G401.6 (cell line): ENCODE measurements around the gene RASGEF1C.

Experiments
- FAIRE-seq: peaks from 2 replicates; lab custom pipeline; 2012; peaks lifted over from hg19 to GRCh38; lab: Jason Lieb, UNC

The RASGEF1C gene

GRCh38 chr5:180209137-180209581 lies at the start of gene RASGEF1C:
Gene RASGEF1C (minus strand): TSS chr5:180209211. CDS start chr5:180138052, 71,159 bp downstream.
- FAIRE-seq = no peak

- FAIRE-seq = no peak
These were observed 44.2 kb upstream of the RASGEF1C start for GRCh38 chr5:180253036-180253824.

- FAIRE-seq = no peak
These were observed 42.9 kb upstream of the RASGEF1C start for GRCh38 chr5:180251887-180252286.

GRCh38 chr5:180251141-180251540 lies 42.1 kb upstream of the RASGEF1C start:
- no peak for FAIRE-seq

GRCh38 chr5:180250329-180250728 lies 41.3 kb upstream of the RASGEF1C start:
- FAIRE-seq = no peak

DNA sequence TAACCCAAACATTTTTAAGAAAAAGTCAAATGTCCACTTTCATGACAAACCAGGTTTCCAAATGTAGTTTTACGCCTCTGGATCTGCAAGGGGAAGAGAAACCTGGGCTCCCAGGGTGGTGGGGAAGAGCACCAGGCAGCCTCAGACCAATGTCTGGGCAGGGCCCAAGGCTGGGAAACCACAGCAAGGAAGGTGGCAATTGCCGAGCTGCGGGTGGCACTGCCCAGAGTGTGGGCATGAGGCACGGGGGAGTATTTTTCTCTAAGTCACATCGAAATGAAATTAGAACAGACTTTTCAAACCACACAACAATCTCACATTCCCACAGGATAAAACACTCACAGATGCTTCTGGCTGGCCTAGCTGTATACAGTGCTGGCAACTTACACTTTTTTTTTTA lies 32.6 kb upstream of the RASGEF1C start:
- FAIRE-seq = no peak

- no peak for FAIRE-seq
These were observed 29.6 kb upstream of the RASGEF1C start for GRCh38 chr5:180238631-180239030.

GRCh38 chr5:180235846-180236245 lies 26.8 kb upstream of the RASGEF1C start:
- no peak for FAIRE-seq

DNA sequence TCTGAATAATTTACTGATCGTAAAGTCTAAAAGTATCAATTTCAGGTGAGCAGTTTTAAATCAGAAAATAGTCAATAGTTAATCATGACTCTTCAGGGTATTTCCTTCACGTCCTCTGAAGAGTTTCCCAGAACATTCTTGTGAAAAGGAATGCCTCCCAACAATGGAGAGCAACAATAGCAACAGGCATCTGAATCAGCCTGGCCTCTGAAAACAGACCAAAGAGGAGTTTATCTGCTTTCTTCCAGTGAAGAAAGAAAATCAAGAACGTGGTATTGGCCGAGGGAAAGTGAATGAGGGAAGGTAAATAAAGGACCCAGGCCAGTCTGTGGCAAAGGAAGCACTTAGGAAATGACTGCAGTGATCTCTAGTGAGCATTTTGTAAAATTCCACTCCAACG lies 26.1 kb upstream of the RASGEF1C start:
- FAIRE-seq = no peak

GRCh38 chr5:180234271-180234670 lies 25.3 kb upstream of the RASGEF1C start:
- no peak for FAIRE-seq

GRCh38 chr5:180233729-180234128 lies 24.7 kb upstream of the RASGEF1C start:
- no peak for FAIRE-seq

GRCh38 chr5:180230017-180230416 lies 21.0 kb upstream of the RASGEF1C start:
- FAIRE-seq = no peak

- FAIRE-seq = no peak
These were observed 13.0 kb upstream of the RASGEF1C start for GRCh38 chr5:180222056-180222455.

DNA sequence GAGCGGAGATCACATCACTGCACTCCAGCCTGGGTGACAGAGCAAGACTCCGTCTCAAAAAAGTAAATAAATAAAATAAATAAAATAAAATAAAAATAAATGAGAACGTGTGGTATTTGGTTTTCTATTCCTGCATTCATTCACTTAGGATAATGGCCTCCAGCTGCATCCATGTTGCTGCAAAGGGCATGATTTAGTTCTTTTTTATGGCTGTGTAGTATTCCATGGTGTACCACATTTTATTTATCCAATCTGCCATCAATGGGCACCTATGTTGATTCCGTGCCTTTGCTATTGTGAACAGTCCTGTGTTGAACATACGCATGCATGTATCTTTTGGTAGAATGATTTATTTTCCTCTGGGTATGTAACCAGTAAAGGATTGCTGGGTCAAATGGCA lies 8.8 kb upstream of the RASGEF1C start:
- no peak for FAIRE-seq

- no peak for FAIRE-seq
These were observed 7.7 kb upstream of the RASGEF1C start for GRCh38 chr5:180216646-180217171.

DNA sequence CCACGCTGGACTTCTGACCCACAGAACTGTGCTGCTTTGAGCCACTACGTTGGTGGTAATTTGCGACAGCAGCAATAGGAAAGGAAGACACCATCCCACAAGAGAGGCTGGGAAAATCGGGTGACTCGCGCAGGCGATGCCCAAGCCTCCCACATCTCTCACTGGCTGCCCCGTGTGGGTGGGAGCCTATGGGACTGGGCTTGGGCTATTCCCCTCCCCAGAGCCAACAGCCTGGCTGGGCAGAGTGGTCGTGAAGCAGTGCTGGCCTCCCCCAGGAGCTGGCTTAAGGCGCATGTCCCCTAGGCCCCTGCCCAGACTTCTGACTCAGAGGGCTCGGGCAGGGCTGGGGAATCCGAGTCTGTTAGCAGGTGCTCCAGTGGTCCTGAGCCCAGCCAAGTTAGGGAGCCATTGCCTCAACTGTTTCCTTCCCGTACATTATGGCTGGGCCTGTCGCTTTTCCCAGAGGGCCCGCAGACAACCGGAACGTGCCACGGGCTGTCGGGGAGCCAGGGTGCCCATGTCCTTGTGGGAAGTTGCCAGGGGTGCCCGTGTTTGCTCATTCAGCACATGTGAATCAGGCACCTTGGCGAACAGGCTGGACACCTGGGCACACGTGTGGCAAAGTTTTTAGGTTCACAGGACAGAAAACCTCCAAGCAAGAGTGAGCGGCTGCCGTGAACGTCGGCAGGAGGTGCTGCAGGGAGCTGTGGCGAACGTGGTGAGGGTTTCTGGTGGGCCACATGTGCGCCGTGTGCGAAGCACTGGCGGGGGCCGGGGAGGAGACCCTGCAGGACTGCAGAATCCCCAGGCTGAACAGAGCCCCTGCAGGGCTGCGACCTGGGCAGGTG lies 7.0 kb upstream of the RASGEF1C start:
- no peak for FAIRE-seq

DNA sequence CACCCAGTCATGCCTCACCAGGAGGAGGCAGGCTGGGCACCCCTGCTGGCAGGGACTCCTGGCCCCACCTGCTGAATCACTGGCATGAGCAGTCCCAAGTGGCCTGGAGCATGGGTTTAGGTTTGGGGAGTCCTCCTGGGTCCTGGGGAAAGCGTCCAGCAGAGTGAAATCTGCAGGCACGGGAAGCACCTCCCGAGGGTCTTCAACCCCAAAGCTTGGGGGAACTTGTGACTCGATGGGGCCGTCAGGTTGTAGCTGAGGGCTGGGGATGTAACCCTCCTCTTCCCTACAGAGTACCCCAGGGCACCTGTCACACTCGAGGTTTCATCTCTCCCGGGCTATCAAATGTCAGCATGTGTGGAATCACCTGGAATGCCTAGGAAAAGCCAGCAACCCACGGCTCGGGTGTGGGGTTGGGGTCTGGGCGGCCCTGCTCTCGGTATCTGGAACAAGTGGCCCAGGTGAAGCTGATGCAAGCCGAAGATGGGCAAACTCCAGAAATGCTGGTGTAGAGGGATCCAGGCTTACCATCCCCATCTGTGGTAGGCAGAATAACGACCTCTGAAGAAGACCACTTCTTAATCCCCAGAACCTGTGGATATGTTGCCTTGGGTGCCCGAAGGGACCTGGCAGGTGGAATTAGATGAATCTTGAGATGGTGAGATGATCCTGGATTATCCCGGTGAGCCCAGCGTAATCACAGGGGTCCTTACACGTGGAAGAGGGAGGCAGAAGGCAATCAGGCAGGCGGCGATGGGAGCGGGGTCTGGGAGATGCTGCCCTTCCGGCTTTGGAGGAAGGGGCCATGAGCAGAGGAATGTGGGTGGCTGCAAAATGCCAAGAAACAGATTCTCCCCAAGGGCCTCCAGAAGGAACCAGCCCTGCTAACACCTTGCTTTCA lies 6.1 kb upstream of the RASGEF1C start:
- FAIRE-seq = no peak

- FAIRE-seq = no peak
These were observed 4.7 kb upstream of the RASGEF1C start for GRCh38 chr5:180213657-180214207.

DNA sequence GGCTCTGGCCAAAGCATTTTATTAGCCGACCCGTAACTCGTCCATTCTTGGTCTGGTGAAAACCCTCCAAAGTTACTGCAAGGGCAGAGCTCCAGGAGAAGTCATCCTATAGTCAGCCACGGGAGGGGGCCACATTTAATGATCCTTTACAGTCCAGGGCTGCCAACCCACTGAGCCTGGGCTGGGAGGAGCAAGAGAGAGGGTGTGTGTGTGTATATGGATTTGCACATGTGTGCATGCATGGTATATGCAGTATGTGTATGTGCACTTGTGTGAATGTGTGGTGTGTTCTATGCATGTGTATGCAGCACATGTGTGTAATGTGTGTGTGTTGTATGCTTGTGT lies 4.2 kb upstream of the RASGEF1C start:
- FAIRE-seq = no peak

GRCh38 chr5:180212363-180213255 lies 3.6 kb upstream of the RASGEF1C start:
- no peak for FAIRE-seq

DNA sequence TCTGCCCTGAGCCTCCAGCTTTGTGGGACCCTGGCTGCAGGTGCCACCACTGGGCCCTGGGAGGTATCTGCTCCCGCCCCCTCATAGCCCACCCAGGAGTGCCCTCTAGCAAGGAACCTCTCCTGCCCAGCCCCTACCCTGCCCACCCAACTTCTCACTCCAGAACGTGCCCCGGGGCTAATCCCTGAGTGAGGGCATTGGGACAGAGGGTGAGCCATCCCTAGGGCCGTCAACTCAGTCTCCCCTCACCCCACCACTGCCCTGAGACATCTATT lies 2.7 kb upstream of the RASGEF1C start:
- FAIRE-seq = no peak
